A204.1 (cell line): ENCODE results near the gene DENND5A.

Experiments used
- FAIRE-seq: peaks from 2 replicates; lab custom pipeline; 2012; peaks lifted over from hg19 to GRCh38; lab: Jason Lieb, UNC

The DENND5A gene

GRCh38 chr11:9095421-9095820 lies 169.7 kb downstream of the DENND5A start:
- no peak for FAIRE-seq

DNA sequence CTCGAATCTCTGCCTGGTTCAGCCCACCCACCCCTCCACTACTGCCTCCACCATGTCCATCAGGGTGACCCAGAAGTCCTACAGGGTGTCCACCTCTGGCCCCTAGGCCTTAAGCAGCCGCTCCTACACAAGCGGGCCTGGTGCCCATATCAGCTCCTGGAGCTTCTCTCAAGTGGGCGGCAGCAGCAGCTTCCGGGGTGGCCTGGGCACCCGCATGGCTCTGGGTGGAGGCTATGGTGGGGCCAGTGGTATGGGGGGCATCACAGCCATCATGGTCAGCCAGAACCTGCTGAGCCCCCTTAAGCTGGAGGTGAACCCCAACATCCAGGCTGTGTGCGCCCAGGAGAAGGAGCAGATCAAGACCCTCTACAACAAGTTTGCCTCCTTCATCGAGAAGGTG lies 170.7 kb downstream of the DENND5A start:
- FAIRE-seq = no peak

GRCh38 chr11:9092853-9093778 lies 172.0 kb downstream of the DENND5A start:
- no peak for FAIRE-seq

GRCh38 chr11:9092072-9092471 lies 173.1 kb downstream of the DENND5A start:
- FAIRE-seq = no peak

- no peak for FAIRE-seq
These were observed 173.9 kb downstream of the DENND5A start, which contains the start of gene SCUBE2 for GRCh38 chr11:9091044-9091922. Gene SCUBE2, minus strand, starts transcription at chr11:9091599. Its CDS starts 71 bp downstream, at chr11:9091528.

DNA sequence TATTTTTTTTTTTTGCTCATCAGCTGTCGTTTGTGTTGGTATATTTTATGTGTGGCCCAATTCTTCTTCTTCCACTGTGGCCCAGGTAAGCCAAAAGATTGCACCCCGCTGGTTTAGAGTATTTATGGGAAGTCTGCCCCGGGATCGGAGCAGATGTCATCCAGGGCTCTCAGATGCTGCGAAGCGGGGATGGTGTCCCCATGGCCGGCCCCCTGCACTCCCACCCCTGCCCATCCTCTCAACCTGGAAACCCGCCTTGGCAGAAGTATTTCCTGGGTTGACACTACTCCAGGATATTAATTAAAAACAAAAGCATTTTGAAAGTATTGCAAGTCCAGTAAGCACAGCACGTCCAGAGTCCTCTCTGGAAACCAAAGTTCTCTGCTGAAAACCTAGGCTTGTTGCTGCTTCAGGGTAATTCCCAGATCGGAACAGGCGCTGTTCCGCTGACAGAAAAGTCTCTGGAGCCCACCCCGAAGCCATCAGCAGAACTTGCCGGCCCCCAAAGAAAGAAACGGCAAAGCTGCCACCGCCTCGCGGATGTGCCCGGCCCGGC lies 174.6 kb downstream of the DENND5A start:
- no peak for FAIRE-seq

DNA sequence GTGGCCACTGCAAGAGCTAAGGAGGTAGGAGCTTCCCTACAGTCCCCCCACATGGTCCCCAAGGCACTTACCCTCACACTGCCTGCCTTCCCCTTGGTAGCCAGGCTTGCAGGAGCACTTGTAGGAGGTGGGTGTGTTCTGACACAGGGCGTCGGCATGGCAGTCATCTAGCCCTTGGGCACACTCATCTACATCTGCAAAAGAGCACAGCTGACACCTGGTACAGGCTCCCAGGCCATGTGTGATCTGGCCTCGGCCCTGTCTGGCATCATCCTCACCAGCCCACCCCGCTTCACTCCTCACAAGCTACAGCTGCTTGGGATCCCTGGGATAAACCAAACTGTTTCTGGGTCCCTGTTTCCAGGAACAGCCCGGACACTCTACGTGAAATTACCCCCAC lies 175.5 kb downstream of the DENND5A start:
- no peak for FAIRE-seq

DNA sequence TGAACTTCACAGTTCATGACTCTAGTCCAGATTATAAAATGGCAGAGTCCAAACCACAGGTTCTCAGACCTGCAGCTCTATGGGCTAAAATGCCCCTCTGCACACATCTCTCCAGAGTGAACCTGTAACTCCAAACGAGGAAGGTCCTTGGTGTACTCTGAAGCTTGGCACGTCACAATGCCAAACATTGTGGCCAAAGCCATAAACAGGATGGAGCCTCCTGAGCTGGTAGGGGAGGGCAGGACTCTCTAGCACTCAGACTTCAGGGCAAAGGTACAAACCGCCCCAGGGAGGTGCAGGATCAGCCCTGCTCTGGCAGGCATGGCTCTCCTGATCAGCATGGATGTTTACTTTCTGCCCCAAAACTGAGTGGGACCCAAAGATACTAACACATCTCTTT lies 176.1 kb downstream of the DENND5A start:
- no peak for FAIRE-seq
